Ovary (tissue), 9 donors: ENCODE data around the gene VEPH1. TPM values are rescaled to one million over a fixed set of nuclear protein-coding genes. Genes with fewer than 3 reads are reported as not detected.

Source experiments
- DNase-seq, 5 donors: peaks; one replicate each; pipeline ENCODE4 v3.0.0-alpha.2; 2019 to 2020
- H3K27ac ChIP-seq, 2 donors: fragments of 200-600 bp; one replicate each; pipeline versions ENCODE4 v1.5.1 to v1.8.0; 2019 to 2022
- H3K27me3 ChIP-seq: fragments of 200-600 bp; one replicate; pipeline ENCODE4 v1.8.0; 2022
- H3K36me3 ChIP-seq: fragments of 200-600 bp; sonication (generic); one replicate; pipeline ENCODE4 v1.5.1; 2019
- H3K4me1 ChIP-seq: one replicate; pipeline ENCODE4 v1.8.1; 2013; ENCODE audit warnings: mild to moderate bottlenecking, moderate library complexity; ENCODE audit not compliant: insufficient read depth
- H3K4me3 ChIP-seq: fragments of 200-600 bp; sonication (generic); one replicate; pipeline ENCODE4 v1.5.1; 2017
- H3K9me3 ChIP-seq, 2 donors: fragments of 200-600 bp in 1 of 2; sonication (generic) in 1 of 2; one replicate each; pipeline versions ENCODE4 v1.5.1 to v1.8.1; 2013 to 2019; ENCODE audit warnings: mild to moderate bottlenecking in 1 of 2, moderate library complexity in 1 of 2
- EP300 ChIP-seq: sonication (generic); formaldehyde crosslinking; IDR thresholded peaks from one replicate; pipeline ENCODE4 v1.6.1; 2017; ENCODE audit warnings: antibody characterized with exemption
- POLR2A ChIP-seq: fragments of 450-650 bp; IDR thresholded peaks from one replicate; pipeline ENCODE4 v1.6.1; 2017; ENCODE audit warnings: antibody characterized with exemption, mild to moderate bottlenecking, moderate library complexity
- WGBS, 3 donors: extraction: QIAGEN DNeasy Blood & Tissue Kit in 1 of 3; methylation state at CpG; one replicate each; pipeline versions ENCODE4 v1.1.5 to v1.1.7; 2013 to 2017; 5-methylcytosine and 5-hydroxymethylcytosine counted together
- intact Hi-C, 4 donors: fragments of 100-400 bp; cut with DNase I; formaldehyde crosslinking; loops; one replicate each; pipeline versions ENCODE4 v1.11.0 to v1.15.1; 2022 to 2023
- polyA plus RNA-seq, 2 donors: library from polyadenylated mRNA; stranded (reverse); fragments of 200-250 nt in 1 of 2; fragments of 350-450 nt in 1 of 2; fragmentation: Illumina TruSeq in 1 of 2; extraction: RNeasy Lipid Tissue Mini Kit (QIAGEN cat#74804) in 1 of 2; gene quantifications; one replicate each; pipeline ENCODE4 v1.2.3, GENCODE V29; 2013 to 2014
- total RNA-seq, 7 donors: library from RNA; depleted of rRNA in 2 of 7; stranded (reverse); fragments of >200 nt in 2 of 7; fragmentation: NEBNext Ultra II Directional in 3 of 7; extraction: Animal tissue kit (Norgen Biotek cat#: 25700) in 3 of 7; gene quantifications; one replicate each; pipeline versions ENCODE4 v1.1.0 to v1.2.4, GENCODE V29; 2016 to 2023
- TF ChIP-seq, protein P1 (sequence below), 3 donors: fragments of 450-650 bp in 2 of 3; fragments of 200-600 bp in 1 of 3; IDR thresholded peaks; one replicate each; pipeline versions ENCODE4 v1.5.1 to v1.8.0; 2016 to 2022; ENCODE audit warnings: antibody characterized with exemption in 3 of 3, mild to moderate bottlenecking in 1 of 3
- donor health status: DM: no; HTN: no; CAD: no; lungs with moderate emphysema.
- donor health status: DM: no; HTN: no; CAD: no.
- donor health status: Bipolar disorder and iron deficiency.
- donor health status: DM: yes; HTN: yes; CAD: no.
- donor health status: DM: no; HTN: no; CAD: no.
- donor health status: DM: yes; HTN: yes; CAD: no.

The VEPH1 gene
- total and polyA plus RNA-seq, 9 donors = 0.23 to 4.6 (median 1.3) TPM; not detected in 1

- 76 to 85% (median 78%) methylated on average over 5 of the region's 5 CpGs for WGBS, 3 donors
- Histone ChIP-seq H3K27me3 (no peaks in the 10 kb centered on the region), H3K36me3 (no peaks in the 10 kb centered on the region), H3K9me3 (no peaks in the 10 kb centered on the region), H3K4me3 (no peak overlapping the region), H3K4me1 (peaks cover 1% of the 10 kb centered on the region), H3K27ac (no peak overlapping the region)
- DNase-seq = no peak
- intact Hi-C loops = no loop called here
- TF ChIP-seq POLR2A = no peak
- no peak for TF ChIP-seq EP300
- TF ChIP-seq, protein P1, sequence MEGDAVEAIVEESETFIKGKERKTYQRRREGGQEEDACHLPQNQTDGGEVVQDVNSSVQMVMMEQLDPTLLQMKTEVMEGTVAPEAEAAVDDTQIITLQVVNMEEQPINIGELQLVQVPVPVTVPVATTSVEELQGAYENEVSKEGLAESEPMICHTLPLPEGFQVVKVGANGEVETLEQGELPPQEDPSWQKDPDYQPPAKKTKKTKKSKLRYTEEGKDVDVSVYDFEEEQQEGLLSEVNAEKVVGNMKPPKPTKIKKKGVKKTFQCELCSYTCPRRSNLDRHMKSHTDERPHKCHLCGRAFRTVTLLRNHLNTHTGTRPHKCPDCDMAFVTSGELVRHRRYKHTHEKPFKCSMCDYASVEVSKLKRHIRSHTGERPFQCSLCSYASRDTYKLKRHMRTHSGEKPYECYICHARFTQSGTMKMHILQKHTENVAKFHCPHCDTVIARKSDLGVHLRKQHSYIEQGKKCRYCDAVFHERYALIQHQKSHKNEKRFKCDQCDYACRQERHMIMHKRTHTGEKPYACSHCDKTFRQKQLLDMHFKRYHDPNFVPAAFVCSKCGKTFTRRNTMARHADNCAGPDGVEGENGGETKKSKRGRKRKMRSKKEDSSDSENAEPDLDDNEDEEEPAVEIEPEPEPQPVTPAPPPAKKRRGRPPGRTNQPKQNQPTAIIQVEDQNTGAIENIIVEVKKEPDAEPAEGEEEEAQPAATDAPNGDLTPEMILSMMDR (IDR thresholded peaks at IDR 0.05) = no peak
These were observed 24.1 kb upstream of the VEPH1 start for GRCh38 chr3:157527131-157527881.

DNA sequence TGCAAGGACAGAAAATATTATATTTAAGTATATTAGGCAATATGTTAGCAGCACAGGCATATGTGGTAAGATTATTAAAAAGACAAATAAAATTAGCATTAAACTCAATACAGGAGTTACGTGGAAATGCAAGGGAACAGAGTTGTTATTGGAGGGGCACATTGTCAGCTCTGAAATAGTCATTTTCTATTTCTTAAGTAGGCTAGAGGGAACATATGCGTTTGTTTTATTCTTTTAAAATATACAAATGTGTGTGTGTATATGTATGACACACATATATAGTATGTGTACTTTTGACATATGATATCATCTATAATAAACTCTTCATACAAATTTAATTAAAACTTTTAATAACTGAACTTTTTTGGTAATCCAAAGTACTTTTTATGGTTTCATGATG is 22.8 kb upstream of the VEPH1 start:
- no peak overlapping the region for H3K4me3 ChIP-seq
- H3K4me1 ChIP-seq = peaks cover 1% of the 10 kb centered on the region
- no peaks in the 10 kb centered on the region for H3K9me3 ChIP-seq
- 89 to 93% (median 92%) methylated on average over 2 of the region's 2 CpGs for WGBS, 3 donors
- no peak overlapping the region for H3K27ac ChIP-seq
- no peak for DNase-seq
- no peak for TF ChIP-seq EP300
- TF ChIP-seq, protein P1 (IDR thresholded peaks at IDR 0.05) = no peak
- TF ChIP-seq POLR2A = no peak
- H3K27me3 ChIP-seq = no peaks in the 10 kb centered on the region
- intact Hi-C loops = no loop called here
- H3K36me3 ChIP-seq = no peaks in the 10 kb centered on the region

GRCh38 chr3:157523814-157524213 is 20.6 kb upstream of the VEPH1 start:
- TF ChIP-seq POLR2A (no peak), EP300 (no peak)
- TF ChIP-seq, protein P1 (IDR thresholded peaks at IDR 0.05) = no peak
- no peaks in the 10 kb centered on the region for H3K36me3 ChIP-seq
- H3K4me3 ChIP-seq = no peak overlapping the region
- H3K9me3 ChIP-seq = no peaks in the 10 kb centered on the region
- DNase-seq = no peak
- no peak overlapping the region for H3K27ac ChIP-seq
- no peaks in the 10 kb centered on the region for H3K27me3 ChIP-seq
- WGBS, 3 donors = 97 to 98% (median 97%) methylated on average over 1 of the region's 1 CpG
- peaks cover 1% of the 10 kb centered on the region for H3K4me1 ChIP-seq
- intact Hi-C loops = no loop called here

DNA sequence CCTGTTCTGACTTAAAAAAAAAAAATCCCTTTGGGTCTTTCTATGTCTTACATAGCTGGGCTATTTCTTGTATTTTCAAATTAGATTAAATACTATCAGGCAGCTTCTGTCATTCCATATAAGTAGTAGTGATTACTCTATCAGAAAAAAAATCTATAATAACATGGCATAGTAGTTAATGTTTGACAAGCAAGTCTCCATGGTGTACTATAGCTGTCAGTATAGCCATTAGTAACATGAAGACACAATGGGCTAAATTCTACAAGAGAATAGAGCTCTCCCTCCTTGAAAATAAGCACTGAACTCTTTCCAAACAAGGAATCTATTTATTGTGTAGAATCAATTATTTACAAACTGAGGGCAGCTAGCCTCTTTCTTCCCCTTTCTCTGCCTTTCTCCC is 19.4 kb upstream of the VEPH1 start:
- Histone ChIP-seq H3K4me3 (no peak overlapping the region), H3K27me3 (no peaks in the 10 kb centered on the region), H3K9me3 (no peaks in the 10 kb centered on the region), H3K4me1 (no peaks in the 10 kb centered on the region), H3K36me3 (no peaks in the 10 kb centered on the region), H3K27ac (no peak overlapping the region)
- intact Hi-C loops = no loop called here
- no peak for DNase-seq
- no peak for TF ChIP-seq POLR2A
- TF ChIP-seq, protein P1 (IDR thresholded peaks at IDR 0.05) = no peak
- no peak for TF ChIP-seq EP300
